H1 (cell line): ENCODE measurements around the gene CMSS1.

ENCODE experiments used
- ATF3 ChIP-seq: IDR thresholded peaks from 2 replicates; pipeline ENCODE4 v1.6.1; 2011; ENCODE audit warnings: low read depth, mild to moderate bottlenecking, low read length; ENCODE audit not compliant: insufficient read depth
- CEBPB ChIP-seq: IDR thresholded peaks from 2 replicates; pipeline ENCODE4 v1.6.1; 2012; ENCODE audit warnings: low read depth, low read length
- CTCF ChIP-seq, 3 experiments: IDR thresholded peaks; 1 replicate in 2 of 3; 2 replicates in 1 of 3; pipeline versions ENCODE4 v1.5.1 to v1.6.1; 2011; ENCODE audit warnings: low read length in 3 of 3, mild to moderate bottlenecking in 3 of 3, inconsistent platforms in 2 of 3, low read depth in 1 of 3, moderate library complexity in 1 of 3; ENCODE audit not compliant: insufficient read depth in 1 of 3; ENCODE audit errors: control extremely low read depth in 1 of 3
- EZH2 ChIP-seq: fragments of 200-600 bp; sonication (generic); IDR thresholded peaks from 2 replicates; pipeline ENCODE4 v1.7.1; 2012; ENCODE audit warnings: low read depth, mild to moderate bottlenecking, moderate library complexity, low read length, inconsistent platforms; ENCODE audit not compliant: severe bottlenecking
- HDAC6 ChIP-seq: IDR thresholded peaks from one replicate; pipeline ENCODE4 v1.7.1; 2012; ENCODE audit warnings: low read depth, mild to moderate bottlenecking, inconsistent platforms, low read length, moderate library complexity
- JUND ChIP-seq: IDR thresholded peaks from 2 replicates; pipeline ENCODE4 v1.6.1; 2011; ENCODE audit warnings: mild to moderate bottlenecking, improper control_type of control experiment, low read length
- MAFK ChIP-seq: IDR thresholded peaks from 2 replicates; pipeline ENCODE4 v1.6.1; 2012; ENCODE audit warnings: low read depth, mild to moderate bottlenecking, improper control_type of control experiment, low read length
- POLR2A ChIP-seq, 2 experiments: IDR thresholded peaks; 1 replicate in 1 of 2; 2 replicates in 1 of 2; pipeline ENCODE4 v1.6.1; 2011; ENCODE audit warnings: low read depth in 2 of 2, low read length in 2 of 2, mild to moderate bottlenecking in 2 of 2; ENCODE audit errors: control extremely low read depth in 1 of 2
- RAD21 ChIP-seq, 2 experiments: IDR thresholded peaks in 1 of 2; conservative IDR thresholded peaks in 1 of 2; 2 replicates each; pipeline ENCODE4 v1.6.1; 2011; ENCODE audit warnings: low read depth in 2 of 2, low read length in 2 of 2, improper control_type of control experiment in 1 of 2, inconsistent platforms in 1 of 2, mild to moderate bottlenecking in 1 of 2, moderate library complexity in 1 of 2
- RXRA ChIP-seq: IDR thresholded peaks from 2 replicates; pipeline ENCODE4 v1.6.1; 2011; ENCODE audit warnings: low read depth, mild to moderate bottlenecking, low read length, moderate library complexity; ENCODE audit not compliant: insufficient read depth
- SIN3A ChIP-seq, 2 experiments: IDR thresholded peaks in 1 of 2; conservative IDR thresholded peaks in 1 of 2; 2 replicates each; pipeline ENCODE4 v1.6.1; 2011 to 2012; ENCODE audit warnings: low read length in 2 of 2, improper control_type of control experiment in 1 of 2, low read depth in 1 of 2, mild to moderate bottlenecking in 1 of 2
- USF2 ChIP-seq: IDR thresholded peaks from 2 replicates; pipeline ENCODE4 v1.6.1; 2011; ENCODE audit warnings: low read length, improper control_type of control experiment

- TF ChIP-seq EZH2 (no peak), RXRA (no peak), POLR2A (IDR thresholded peaks at IDR 0.05; ENCODE audit: control extremely low read depth in 1 of 2, low read depth in 2 of 2, low read length in 2 of 2) (no peak), MAFK (no peak), CTCF (IDR thresholded peaks at IDR 0.05; ENCODE audit: control extremely low read depth in 1 of 3, insufficient read depth in 1 of 3, low read depth in 1 of 3, low read length in 3 of 3) (no peak), ATF3 (no peak), USF2 (no peak), HDAC6 (no peak), RAD21 (IDR thresholded peaks at IDR 0.05 in 1 of 2, conservative IDR thresholded peaks at IDR 0.05 in 1 of 2; ENCODE audit: low read depth in 2 of 2, low read length in 2 of 2) (no peak), CEBPB (no peak), JUND (no peak), SIN3A (conservative IDR thresholded peaks at IDR 0.05 in 1 of 2, IDR thresholded peaks at IDR 0.05 in 1 of 2; ENCODE audit: low read depth in 1 of 2, low read length in 2 of 2) (no peak)
These were observed 310.1 kb downstream of the CMSS1 start for GRCh38 chr3:100127792-100128191.
